ENCODE data around the gene CCDC15. TPM values are rescaled to one million over a fixed set of nuclear protein-coding genes. Genes with fewer than 3 reads are reported as not detected.
"Not testable (repeated sequence)": the region's sequence is repeated elsewhere in the genome, so short reads cannot be mapped to it uniquely, and the experiment has no call there.

The CCDC15 gene
- total and polyA plus RNA-seq, 4 donors: 2.6 to 4.6 (median 3.7) TPM

DNA sequence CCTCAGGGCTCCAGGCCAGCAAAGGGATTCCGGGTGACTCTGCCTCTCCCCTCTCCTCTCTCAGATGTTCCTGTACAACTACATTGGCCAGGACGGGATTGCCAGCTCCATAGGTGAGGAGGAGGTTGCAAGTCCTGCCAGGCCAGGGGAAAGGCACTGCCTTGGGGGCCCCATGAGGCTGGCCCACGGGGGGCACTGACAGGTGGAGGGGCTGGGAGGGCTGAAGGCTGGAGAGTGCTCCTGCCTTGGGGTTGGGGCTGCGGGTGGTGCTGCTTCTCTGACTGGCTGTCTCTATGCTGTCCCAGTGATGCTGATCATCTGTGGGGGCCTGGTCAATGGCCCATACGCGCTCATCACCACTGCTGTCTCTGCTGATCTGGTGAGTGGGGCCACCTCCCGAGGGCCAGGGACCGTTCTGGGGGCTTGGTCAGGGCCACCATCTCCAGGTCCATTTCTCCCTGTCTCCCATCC lies 130.8 kb downstream of the CCDC15 start:
- H3K4me3 ChIP-seq (ENCODE audit: low read depth, low read length): no peak overlapping the region
- H3K4me1 ChIP-seq (ENCODE audit: control insufficient read depth, insufficient read depth, low read length): no peaks in the 10 kb centered on the region
- no peaks in the 10 kb centered on the region for H3K27me3 ChIP-seq (ENCODE audit: control insufficient read depth, insufficient read depth, low read length)
- no peaks in the 10 kb centered on the region for H3K9me3 ChIP-seq (ENCODE audit: control insufficient read depth, insufficient read depth, low read length)
- H3K27ac ChIP-seq (ENCODE audit: low read depth, low read length): no peak overlapping the region
- DNase-seq (ENCODE audit: low read depth in 4 of 6, low spot score in 6 of 6): no peak
- H3K36me3 ChIP-seq (ENCODE audit: control insufficient read depth, insufficient read depth, low read length): peaks cover 3% of the 10 kb centered on the region
- WGBS (ENCODE audit: insufficient coverage): 93% methylated on average over 8 of the region's 8 CpGs

DNA sequence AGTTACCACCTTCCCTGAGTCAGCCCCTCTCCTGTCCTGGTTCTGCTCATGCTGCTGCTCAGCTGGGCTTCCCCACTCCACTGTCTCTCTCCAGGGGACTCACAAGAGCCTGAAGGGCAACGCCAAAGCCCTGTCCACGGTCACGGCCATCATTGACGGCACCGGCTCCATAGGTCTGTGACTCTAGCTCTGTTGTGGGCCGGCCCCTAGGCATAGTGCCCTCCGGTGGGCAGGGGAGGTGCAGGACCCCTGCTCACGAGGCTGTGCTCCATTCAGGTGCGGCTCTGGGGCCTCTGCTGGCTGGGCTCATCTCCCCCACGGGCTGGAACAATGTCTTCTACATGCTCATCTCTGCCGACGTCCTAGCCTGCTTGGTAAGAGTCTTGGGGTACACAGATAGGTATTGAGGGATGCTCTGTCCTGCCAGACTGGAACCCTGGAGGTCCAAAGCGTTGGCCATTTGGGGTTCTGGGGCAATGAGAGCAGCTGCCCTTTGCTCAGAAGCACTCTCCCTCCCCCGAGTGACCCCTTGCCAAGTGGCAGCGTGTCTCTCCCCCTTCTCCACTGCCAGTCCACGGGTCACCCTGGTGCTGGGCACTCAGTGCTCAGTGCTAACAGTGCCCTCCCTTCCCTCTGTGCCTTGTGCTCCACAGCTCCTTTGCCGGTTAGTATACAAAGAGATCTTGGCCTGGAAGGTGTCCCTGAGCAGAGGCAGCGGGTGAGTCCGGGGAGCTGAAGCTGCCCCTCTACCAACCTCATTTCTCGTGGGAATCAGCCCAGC lies 131.5 kb downstream of the CCDC15 start:
- WGBS (ENCODE audit: insufficient coverage): 82% methylated on average over 20 of the region's 20 CpGs
- Histone ChIP-seq H3K36me3 (ENCODE audit: control insufficient read depth, insufficient read depth, low read length) (peaks cover 3% of the 10 kb centered on the region), H3K4me1 (ENCODE audit: control insufficient read depth, insufficient read depth, low read length) (no peaks in the 10 kb centered on the region), H3K27ac (ENCODE audit: low read depth, low read length) (no peak overlapping the region), H3K4me3 (ENCODE audit: low read depth, low read length) (no peak overlapping the region), H3K27me3 (ENCODE audit: control insufficient read depth, insufficient read depth, low read length) (no peaks in the 10 kb centered on the region), H3K9me3 (ENCODE audit: control insufficient read depth, insufficient read depth, low read length) (no peaks in the 10 kb centered on the region)
- DNase-seq (ENCODE audit: low read depth in 4 of 6, low spot score in 6 of 6): no peak

DNA sequence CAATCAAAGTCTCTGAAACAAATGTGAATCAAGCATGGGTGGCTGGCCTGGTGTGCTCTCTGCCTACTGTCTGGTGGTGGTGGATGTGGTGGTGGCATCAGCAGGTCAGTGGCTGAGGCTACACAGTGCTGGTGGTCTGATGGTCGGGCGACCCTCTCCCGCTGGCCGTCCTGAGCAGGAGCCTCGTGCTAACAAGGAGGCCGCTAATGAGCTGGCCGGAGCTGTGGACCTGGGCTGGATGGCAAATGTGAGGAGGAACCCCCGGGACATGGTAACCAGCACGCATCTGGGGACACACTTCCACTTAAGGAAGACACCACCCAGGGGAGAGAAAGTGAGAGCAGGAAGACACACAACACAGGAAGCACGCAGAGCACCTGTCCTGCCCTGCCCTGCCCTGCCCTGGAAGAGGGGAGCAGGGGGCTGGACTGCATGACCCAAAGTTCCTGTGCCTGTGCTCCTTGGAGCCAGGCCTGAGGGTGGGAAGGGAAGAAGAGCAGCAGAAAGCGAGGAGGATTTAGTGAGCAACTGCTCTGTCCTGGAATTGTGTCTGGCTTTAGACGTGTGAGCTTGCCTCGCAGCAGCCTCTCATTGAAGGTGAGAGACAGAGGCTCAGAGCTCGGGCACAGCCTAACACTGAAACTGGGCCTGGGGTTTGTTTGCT lies 132.8 kb downstream of the CCDC15 start:
- 88% methylated on average over 12 of the region's 14 CpGs for WGBS (ENCODE audit: insufficient coverage)
- DNase-seq (ENCODE audit: low read depth in 4 of 6, low spot score in 6 of 6): no peak
- Histone ChIP-seq H3K27ac (ENCODE audit: low read depth, low read length) (no peak overlapping the region), H3K4me1 (ENCODE audit: control insufficient read depth, insufficient read depth, low read length) (peaks cover 5% of the 10 kb centered on the region), H3K9me3 (ENCODE audit: control insufficient read depth, insufficient read depth, low read length) (no peaks in the 10 kb centered on the region), H3K27me3 (ENCODE audit: control insufficient read depth, insufficient read depth, low read length) (no peaks in the 10 kb centered on the region), H3K36me3 (ENCODE audit: control insufficient read depth, insufficient read depth, low read length) (peaks cover 3% of the 10 kb centered on the region), H3K4me3 (ENCODE audit: low read depth, low read length) (no peak overlapping the region)

DNA sequence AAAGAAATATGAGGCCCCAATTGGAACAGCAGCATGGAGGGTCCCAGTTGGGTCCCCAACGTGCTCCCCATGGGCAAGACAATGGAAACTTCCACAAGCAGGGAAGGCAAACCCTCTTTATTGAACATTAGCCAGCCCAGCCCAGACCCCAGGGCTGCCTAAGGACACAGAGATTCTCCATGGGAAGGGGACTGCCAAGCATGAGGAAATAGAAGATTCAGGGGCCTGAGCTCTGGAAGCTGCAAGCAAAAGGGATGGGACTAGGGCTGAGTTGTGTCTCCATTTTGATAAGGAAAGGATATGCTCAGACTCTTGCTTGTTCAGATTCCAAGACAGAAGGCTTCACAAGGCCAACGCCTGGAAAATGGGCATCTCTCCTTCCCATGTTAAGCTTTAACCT lies 134.1 kb downstream of the CCDC15 start:
- 90% methylated on average over 2 of the region's 2 CpGs for WGBS (ENCODE audit: insufficient coverage)
- no peaks in the 10 kb centered on the region for H3K27me3 ChIP-seq (ENCODE audit: control insufficient read depth, insufficient read depth, low read length)
- H3K4me3 ChIP-seq (ENCODE audit: low read depth, low read length): no peak overlapping the region
- H3K9me3 ChIP-seq (ENCODE audit: control insufficient read depth, insufficient read depth, low read length): no peaks in the 10 kb centered on the region
- H3K27ac ChIP-seq (ENCODE audit: low read depth, low read length): no peak overlapping the region
- peaks cover 3% of the 10 kb centered on the region for H3K36me3 ChIP-seq (ENCODE audit: control insufficient read depth, insufficient read depth, low read length)
- DNase-seq (ENCODE audit: low read depth in 4 of 6, low spot score in 6 of 6): no peak
- H3K4me1 ChIP-seq (ENCODE audit: control insufficient read depth, insufficient read depth, low read length): peaks cover 14% of the 10 kb centered on the region

DNA sequence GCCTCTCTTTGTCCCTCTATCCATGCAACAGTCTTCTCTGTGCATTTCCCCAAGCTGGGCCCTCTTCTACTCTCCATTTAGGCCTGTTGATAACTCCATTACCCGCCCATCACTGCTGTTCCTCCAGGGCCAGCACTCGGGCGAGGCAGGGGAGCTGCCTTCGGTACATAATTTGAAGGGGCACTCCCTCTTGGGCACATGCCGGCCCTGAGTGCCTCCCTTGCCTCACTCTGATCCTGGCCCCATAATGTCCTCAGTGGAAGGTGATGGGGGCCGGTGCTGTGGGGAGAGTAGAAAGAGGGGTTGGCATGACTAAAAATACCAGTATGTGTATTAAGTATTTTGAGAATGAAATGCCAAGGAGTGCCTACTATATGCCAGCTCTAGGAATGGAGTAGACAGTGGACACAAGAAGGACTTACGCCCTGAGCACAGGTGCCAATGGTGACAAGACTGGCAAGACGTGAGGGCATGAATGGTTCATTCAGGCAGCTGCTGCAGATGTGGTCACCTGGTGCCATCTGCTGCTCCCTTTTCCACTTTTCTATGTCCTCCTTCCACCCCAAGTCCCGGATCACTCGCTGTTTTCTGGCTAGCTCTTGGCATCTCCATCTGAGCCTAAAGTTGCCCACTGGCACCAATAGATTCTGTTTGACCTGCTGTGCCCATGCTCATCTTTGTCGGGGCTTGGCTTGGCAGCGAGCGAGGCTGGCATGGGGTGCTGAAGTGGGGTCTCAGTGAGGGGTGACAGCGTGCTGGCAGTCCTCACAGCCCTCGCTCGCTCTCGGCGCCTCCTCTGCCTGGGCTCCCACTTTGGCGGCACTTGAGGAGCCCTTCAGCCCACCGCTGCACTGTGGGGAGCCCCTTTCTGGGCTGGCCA lies 134.8 kb downstream of the CCDC15 start:
- Histone ChIP-seq H3K36me3 (ENCODE audit: control insufficient read depth, insufficient read depth, low read length) (peaks cover 3% of the 10 kb centered on the region), H3K27ac (ENCODE audit: low read depth, low read length) (no peak overlapping the region), H3K9me3 (ENCODE audit: control insufficient read depth, insufficient read depth, low read length) (no peaks in the 10 kb centered on the region), H3K27me3 (ENCODE audit: control insufficient read depth, insufficient read depth, low read length) (no peaks in the 10 kb centered on the region), H3K4me3 (ENCODE audit: low read depth, low read length) (no peak overlapping the region), H3K4me1 (ENCODE audit: control insufficient read depth, insufficient read depth, low read length) (peaks cover 14% of the 10 kb centered on the region)
- no peak for DNase-seq (ENCODE audit: low read depth in 4 of 6, low spot score in 6 of 6)
- 81% methylated on average over 15 of the region's 20 CpGs for WGBS (ENCODE audit: insufficient coverage)

DNA sequence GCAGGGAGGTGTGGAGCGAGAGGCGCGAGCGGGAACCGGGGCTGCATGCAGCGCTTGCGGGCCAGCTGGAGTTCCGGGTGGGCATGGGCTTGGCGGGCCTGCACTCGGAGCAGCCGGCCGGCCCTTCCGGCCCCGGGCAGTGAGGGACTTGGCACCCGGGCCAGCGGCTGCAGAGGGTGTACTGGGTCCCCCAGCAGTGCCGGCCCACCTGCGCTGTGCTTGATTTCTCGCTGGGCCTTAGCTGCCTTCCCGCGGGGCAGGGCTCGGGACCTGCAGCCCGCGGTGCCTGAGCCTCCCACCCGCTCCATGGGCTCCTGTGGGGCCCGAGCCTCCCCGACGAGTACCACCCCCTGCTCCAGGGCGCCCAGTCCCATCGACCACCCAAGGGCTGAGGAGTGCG lies 135.5 kb downstream of the CCDC15 start:
- DNase-seq (ENCODE audit: low read depth in 4 of 6, low spot score in 6 of 6); H3K27ac ChIP-seq (ENCODE audit: low read depth, low read length); H3K9me3 ChIP-seq (ENCODE audit: control insufficient read depth, insufficient read depth, low read length); H3K36me3 ChIP-seq (ENCODE audit: control insufficient read depth, insufficient read depth, low read length); H3K27me3 ChIP-seq (ENCODE audit: control insufficient read depth, insufficient read depth, low read length); H3K4me3 ChIP-seq (ENCODE audit: low read depth, low read length): not testable (repeated sequence)
- peaks cover 14% of the 10 kb centered on the region for H3K4me1 ChIP-seq (ENCODE audit: control insufficient read depth, insufficient read depth, low read length)
- WGBS (ENCODE audit: insufficient coverage): 91% methylated on average over 25 of the region's 31 CpGs

DNA sequence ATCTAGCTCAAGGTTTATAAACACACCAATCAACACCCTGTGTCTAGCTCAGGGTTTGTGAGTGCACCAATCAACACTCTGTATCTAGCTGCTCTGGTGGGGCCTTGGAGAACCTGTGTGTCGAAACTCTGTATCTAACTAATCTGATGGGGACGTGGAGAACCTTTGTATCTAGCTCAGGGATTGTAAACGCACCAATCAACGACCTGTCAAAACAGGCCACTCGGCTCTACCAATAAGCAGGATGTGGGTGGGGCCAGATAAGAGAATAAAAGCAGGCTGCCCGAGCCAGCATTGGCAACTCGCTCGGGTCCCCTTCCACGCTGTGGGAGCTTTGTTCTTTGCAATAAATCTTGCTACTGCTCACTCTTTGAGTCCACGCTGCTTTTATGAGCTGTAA lies 136.1 kb downstream of the CCDC15 start:
- H3K36me3 ChIP-seq (ENCODE audit: control insufficient read depth, insufficient read depth, low read length); DNase-seq (ENCODE audit: low read depth in 4 of 6, low spot score in 6 of 6); H3K9me3 ChIP-seq (ENCODE audit: control insufficient read depth, insufficient read depth, low read length); H3K27ac ChIP-seq (ENCODE audit: low read depth, low read length); H3K4me3 ChIP-seq (ENCODE audit: low read depth, low read length); H3K27me3 ChIP-seq (ENCODE audit: control insufficient read depth, insufficient read depth, low read length): not testable (repeated sequence)
- peaks cover 14% of the 10 kb centered on the region for H3K4me1 ChIP-seq (ENCODE audit: control insufficient read depth, insufficient read depth, low read length)
- 44% methylated on average over 5 of the region's 10 CpGs for WGBS (ENCODE audit: insufficient coverage)

DNA sequence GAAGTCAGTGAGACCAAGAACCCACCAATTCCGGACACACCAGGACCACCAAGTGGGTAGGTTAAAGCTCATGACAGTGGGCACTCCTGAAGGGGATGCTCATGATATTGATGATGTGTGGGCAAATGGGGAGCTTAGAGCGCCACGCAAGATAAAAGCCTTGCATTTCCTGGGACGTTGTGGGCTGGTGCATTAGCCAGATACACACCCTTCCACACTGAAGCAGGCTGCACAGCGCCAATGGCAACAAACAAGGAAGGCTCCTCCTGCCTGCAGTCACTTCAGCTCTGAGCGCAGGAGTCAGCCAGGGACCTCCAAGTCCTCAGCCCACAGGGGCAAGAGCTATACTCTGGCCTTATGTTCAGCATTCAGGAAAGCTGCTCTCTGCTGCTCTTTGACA lies 136.8 kb downstream of the CCDC15 start:
- no peak overlapping the region for H3K4me3 ChIP-seq (ENCODE audit: low read depth, low read length)
- peaks cover 3% of the 10 kb centered on the region for H3K36me3 ChIP-seq (ENCODE audit: control insufficient read depth, insufficient read depth, low read length)
- no peak overlapping the region for H3K27ac ChIP-seq (ENCODE audit: low read depth, low read length)
- no peaks in the 10 kb centered on the region for H3K9me3 ChIP-seq (ENCODE audit: control insufficient read depth, insufficient read depth, low read length)
- H3K4me1 ChIP-seq (ENCODE audit: control insufficient read depth, insufficient read depth, low read length): peaks cover 14% of the 10 kb centered on the region
- no peaks in the 10 kb centered on the region for H3K27me3 ChIP-seq (ENCODE audit: control insufficient read depth, insufficient read depth, low read length)
- 80% methylated on average over 5 of the region's 6 CpGs for WGBS (ENCODE audit: insufficient coverage)
- no peak for DNase-seq (ENCODE audit: low read depth in 4 of 6, low spot score in 6 of 6)

All from spinal cord (tissue), 10 donors.